NOMO-1 (cell line): ENCODE results near the gene GNG4.
A peak's percentile ranks its signal among the peaks of the same experiment; 100 is the strongest.
"Not testable (repeated sequence)": the region's sequence is repeated elsewhere in the genome, so short reads cannot be mapped to it uniquely, and the experiment has no call there.

Experiments used
- DNase-seq, 2 experiments: peaks; one replicate each; lab custom pipeline; 2025; ENCODE audit not compliant: unreplicated experiment in 2 of 2; lab: John Stamatoyannopoulos, UW

The GNG4 gene

DNA sequence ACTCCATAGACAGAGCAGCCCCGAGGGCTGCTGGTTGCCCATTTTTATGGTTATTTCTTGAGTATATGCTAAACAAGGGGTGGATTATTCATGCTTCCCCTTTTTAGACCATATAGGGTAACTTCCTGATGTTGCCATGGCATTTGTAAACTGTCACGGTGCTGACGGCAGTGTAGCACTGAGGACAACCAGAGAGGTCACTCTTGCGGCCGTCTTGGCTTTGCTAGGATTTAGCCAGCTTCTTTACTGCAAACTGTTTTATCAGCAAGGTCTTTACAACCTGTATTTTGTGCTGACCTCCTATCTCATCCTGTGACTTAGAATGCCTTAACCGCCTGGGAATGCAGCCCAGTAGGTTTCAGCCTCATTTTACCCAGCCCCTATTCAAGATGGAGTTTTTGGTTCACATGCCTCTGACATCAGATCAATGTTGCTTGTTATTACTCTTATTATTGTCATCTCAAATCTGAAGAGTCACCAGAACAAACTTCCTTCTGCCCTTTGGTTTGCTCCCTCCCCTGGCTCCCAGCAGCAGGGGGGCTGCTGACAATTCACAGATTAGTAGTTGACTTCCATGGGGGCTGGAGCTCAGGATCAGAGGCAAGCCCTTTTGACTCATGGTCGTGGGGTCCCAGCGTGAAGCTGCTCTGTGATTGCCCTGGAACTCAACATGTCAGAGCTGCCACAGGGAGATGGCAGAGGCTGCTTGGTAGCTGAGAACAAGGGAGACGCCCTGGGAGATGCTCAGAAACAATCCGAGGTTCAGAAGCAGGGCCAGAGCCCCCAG is 103.0 kb downstream of the GNG4 start:
- peak; percentile 33 to 78 for DNase-seq

DNA sequence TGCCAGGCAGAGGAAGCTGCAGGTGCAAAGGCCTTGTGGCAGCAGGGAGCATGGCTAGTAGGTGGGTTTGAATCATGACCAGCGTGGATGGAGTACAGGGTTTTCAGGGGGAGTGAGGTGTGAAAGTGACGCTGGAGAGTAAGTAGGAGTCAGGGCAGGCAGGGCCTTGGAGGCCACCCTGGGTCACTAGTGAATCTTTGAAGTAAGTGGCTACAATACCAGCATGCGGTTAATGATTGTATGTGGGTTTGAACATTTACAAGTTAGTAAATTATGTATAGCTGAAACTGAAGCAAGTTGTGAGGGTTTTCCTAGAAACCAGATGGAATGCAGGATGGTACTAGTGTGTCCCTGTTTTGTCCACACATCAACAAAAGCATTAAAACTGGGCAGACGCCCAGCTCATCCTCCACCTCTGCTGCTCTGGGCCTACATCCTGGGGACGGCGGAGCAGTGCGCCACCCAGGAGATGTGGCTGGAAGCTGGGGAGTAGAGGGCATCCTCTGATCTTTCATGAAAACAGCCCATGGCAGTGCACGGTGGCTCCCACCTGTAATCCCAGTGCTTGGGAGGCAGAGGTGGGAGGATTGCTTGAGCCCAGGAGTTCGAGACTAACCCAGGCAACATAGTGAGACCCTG is 104.2 kb downstream of the GNG4 start:
- DNase-seq: no peak

DNA sequence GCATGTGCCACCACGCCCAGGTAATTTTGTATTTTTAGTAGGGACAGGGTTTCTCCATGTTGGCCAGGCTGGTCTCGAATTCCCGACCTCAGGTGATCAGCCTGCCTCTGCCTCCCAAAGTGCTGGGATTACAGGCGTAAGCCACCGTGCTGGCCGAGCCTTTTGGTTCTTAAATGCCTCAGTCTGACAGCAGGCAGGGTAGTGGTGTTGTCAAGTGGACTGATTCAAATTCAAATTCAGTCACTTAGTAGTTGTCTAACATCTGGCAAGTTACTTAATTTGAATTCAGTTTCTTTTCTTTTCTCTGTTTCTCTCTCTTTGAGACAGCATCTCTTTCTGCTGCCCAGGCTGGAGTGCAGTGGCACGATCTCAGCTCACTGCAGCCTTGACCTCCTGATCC is 106.7 kb downstream of the GNG4 start:
- DNase-seq: not testable (repeated sequence)

GRCh38 chr1:235533476-235534168 is 116.0 kb downstream of the GNG4 start:
- DNase-seq: no peak

- DNase-seq: no peak
These were observed 117.2 kb downstream of the GNG4 start for GRCh38 chr1:235532360-235532759.

GRCh38 chr1:235527196-235527814 is 122.3 kb downstream of the GNG4 start:
- no peak for DNase-seq

DNA sequence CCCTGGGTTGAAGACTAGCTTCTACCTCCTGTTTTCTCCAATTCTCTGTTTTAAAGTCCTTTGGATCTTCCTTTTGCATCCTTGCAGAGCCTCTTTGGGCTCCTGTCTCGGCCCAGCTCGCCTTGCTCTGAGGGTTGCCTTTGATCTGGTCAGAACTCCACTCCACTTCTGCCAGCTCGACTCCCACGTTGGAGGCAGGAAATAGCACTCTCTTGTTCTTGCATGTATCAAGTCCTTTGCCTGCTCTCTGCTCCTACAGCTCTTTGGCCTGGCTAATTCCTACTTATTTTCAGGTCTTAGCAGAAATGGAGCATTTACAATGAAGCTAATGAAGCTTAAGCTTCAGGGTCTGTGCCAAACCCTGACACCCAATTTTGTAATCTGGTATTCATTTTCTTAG is 124.3 kb downstream of the GNG4 start:
- DNase-seq: no peak

DNA sequence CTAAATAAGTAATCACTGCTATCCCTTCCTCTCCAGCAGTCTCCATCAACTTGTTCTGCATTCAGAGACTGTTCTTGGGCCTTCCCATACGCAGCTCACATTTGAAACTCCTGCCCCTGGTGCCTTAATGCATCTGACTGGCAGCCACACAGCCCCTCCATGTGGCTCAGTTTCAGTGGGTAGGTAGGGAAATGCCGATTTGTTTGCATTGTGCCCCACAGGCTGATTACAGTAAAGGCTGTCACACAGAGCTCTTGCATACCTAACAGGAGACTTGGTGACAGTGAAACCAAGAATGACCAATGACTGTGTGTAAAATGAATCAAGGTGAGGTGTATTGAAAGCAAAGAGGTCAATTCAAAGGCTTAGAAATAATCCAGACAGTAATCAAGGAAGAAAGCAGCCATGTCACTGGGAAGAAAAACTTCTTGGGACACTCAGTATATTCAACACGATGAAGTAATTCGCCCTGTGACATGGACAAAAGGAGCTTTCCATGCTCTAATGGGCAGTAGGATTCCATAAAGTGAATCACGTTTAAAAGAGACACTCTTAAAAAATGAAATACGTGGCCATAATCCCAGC is 132.6 kb downstream of the GNG4 start:
- DNase-seq: no peak

DNA sequence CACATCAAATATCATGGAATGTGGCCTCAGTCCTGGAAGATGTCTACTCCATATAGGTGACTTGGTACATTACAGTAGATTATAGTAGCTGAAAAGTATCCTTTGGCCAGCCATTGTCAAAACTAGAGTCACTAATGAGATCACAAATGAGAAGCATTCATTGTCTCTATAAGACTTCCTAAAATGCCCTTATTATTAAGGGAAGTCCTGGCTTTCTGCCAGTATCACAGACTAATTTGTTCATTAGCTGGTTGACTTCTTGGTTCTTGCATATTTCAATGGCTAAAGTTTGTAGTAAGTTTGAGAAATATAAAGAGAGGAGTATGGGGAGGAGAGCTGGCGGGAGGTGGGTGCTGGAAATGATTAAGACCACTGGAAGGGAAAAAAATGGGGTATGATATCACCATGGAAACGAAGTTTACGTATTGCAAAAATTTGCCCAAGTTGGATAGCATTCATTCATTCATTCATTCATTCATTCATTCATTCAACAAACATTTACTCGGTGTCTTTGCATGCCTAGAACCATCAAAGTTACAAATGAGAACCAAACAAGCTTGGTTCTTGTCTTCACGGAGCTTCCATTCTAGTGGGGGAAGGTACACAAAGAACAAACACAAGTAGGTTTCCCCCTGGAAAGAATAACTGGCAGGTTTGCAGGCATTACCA is 133.6 kb downstream of the GNG4 start:
- DNase-seq: no peak

DNA sequence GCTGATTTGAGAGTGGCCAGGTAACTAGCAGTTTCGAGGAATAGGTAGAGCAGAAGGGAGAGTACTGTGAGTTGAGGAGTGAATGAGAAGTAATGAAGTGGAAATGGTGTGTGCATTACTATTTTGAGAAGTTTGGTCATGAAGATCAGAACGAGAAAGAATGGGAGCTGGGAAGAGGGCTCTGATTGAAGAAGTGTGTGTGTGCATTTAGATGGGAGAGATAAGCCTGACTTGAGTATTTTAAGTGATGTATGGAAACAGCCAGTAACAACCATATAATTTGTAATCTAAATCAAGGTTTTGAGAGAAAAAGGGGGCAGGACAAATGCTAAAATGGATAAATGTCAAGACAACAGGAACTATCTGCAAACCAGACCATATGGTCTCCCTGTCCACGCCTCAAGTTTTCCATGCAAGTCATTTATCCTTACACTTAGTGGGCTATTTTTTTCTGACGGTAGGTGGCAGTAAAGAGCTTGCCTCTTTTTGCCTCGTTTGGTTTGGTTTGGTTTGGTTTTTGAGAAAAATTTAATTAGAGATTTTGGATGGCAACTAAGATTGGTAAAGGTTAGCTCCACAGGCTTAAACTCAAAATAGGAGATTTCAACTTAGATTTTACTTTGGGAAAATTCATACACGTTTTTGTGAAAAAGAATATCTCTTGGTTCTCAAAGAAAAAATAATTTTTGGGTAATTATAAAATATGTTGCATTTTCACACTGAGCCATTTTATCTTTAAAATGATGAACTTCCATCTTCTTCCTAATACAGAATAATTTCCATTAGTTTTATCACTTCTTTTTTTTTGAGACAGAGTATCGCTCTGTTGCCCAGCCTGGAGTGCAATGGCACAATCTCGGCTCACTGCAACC is 135.9 kb downstream of the GNG4 start:
- DNase-seq: peak; percentile 69 to 72

DNA sequence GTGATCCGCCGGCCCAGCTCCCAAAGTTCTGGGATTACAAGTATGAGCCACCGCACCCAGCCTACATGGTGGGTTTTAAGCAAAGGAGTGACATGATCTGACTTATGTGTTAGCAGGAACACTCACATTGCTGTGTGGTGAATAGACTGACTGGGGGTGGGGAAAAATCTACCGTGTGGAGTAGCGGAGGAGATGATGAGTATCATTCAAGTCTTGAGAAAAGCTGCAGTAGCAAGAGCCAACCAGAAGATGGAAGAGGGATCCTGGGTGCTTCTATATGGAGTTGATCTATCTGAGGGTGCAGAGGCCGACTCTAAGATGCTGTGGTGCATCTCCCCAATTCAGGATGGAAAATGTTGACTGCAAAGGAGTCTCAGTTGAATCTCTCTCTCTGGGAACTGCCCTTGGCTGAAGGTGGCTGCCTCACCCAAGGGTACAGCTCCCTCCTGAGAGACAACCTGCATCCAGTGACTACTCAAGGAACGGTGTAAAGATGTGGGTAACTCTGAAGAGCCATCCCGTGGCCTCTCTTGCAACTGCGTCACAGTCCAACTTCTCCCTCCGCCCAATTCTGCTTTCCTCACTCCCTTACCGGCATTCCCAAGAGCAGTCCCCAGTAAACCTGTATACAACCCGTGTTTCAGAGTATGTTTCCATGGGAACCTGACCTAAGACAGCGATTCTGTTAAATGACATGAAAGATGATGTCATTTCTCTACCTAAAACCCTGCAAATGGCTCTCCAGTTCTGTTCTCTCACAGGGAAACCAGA is 137.9 kb downstream of the GNG4 start:
- DNase-seq: no peak

DNA sequence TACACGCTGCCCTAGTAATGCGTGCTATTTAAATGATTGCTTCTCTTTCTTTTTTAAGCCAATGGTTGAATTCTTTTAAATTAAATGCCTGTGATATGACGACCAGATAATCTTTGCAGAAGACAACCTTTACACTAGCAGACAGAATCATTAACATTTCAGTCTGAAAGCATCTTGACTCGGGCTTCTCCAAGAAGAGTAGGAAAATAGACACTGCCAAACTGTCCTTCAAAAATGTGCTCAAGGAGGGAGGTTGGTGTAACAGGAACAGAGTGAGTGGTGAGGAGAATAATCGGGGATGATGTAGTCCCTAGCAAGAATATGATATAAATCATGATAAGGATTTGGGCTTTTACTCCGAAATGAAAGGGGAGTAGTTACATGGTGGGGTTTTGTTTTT is 138.8 kb downstream of the GNG4 start:
- DNase-seq: no peak

DNA sequence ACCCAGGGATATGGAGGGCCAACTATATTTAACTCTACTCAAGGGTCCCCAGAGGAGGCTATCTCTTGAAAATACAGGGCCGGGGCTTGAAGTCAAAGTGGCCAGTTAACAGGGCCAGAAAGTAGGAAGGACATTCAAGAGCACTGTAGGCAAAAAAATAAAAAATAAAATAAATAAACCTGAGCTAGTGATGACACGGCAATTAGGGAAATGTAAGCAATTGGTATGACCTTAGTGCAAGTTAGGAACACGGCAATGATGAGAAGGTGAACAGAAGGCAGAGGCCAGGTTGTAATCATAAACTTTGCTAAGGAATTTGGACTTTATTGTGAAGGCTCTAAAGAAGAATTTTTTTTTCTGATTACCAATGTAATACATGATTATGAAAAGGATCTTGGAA is 142.0 kb downstream of the GNG4 start:
- no peak for DNase-seq

- peak; percentile 98 to 99 for DNase-seq
These were observed 144.9 kb downstream of the GNG4 start for GRCh38 chr1:235504494-235505222.

DNA sequence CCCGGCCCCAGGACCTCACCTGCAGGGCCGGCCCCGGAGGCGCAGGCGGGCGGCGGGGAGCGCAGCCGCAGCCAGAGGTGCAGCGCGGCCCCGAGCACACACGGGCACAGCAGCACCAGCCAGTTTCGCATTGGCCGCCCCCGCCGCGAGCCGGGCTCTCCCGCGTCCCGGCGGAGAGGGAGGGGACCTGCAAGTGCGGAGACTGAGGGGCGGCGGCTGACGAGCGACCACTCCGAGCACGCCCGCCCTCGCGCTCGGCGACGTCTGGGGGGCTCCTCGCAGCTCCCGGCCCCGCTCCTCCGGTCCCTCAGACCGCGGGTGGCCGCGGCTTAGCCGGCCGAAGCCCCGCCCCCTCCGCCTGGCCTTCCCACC is 145.5 kb downstream of the GNG4 start, which contains the start of gene B3GALNT2:
B3GALNT2 (minus strand) TSS at position 331 of the 372 bp plus-strand sequence; CDS start at position 131, 200 bp downstream.
- peak; percentile 59 to 61 for DNase-seq

DNA sequence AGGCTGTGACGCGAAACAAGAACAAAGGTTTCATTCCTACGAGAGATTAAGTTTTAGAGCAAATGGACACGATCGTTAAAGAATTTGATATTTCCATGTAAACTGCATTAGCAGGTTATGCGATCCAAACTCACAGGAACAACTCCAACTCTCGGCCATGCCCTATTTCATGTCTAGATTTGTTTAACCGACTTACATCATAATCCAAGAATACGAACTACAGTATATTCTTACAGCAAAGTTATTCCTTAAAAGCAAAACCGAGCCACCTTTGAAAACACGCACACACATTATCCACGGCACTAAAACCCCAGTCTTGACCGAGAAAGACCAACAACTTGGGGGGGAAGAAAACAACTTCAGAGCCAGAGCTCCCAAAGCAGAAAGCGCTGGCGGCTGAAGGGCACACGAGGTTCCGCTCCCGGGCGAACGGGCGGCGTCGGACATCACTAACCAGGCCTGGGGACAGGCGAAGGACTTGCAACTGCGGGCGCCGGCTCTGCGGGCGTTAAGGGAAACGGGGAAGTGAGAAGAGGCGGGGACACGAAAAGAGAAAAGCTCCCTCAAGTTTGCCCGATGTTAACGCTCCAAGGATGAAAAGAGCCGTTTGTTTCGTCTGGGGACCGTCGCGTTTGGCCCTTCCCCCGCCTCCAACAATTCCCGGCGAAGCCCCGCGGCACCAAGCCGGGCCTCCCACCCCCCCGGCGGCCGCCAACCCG is 146.0 kb downstream of the GNG4 start:
- peak; percentile 73 to 79 for DNase-seq
